ENCODE results near the gene GAB3.
A peak's percentile ranks its signal among the peaks of the same experiment; 100 is the strongest.

Gene GAB3

DNA sequence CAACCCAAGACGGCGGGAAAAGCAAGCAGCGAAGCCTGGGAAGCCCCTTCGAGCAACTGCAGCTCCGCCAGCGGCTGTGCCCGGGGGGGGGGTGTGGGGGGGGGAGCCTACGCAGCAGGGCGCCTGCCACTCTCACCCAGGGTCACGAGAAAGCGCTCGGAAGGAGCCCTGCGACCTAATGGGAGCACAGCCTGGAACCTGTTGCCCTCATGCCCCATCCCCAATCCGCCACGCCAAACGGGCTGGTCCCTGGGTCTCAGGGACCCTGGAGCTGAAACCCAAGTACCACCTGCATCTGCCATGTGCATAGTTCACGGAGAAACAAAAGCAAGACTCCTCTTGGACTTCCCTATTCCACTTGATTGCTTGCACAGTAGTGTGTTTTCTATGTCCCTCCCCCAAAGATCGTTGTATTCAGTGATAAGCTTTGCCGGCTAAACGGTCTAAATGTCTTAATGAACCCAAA, 359 bp upstream of the GAB3 start:
- Histone ChIP-seq H3K4me3 (ENCODE audit: low read depth, low read length, poor library complexity, severe bottlenecking) (peak overlapping the region; percentile 51), H3K9ac (ENCODE audit: low read length) (peak overlapping the region; percentile 49; the same call in 1 of the 2 replicates), H3K79me2 (ENCODE audit: insufficient read depth, low read length) (no peaks in the 10 kb centered on the region), H3K27me3 (ENCODE audit: insufficient read depth, low read length) (no peaks in the 10 kb centered on the region), H3F3A (ENCODE audit: insufficient read depth, low read length) (no peaks in the 10 kb centered on the region), H3K9me3 (ENCODE audit: low read length) (no peaks in the 10 kb centered on the region), H4K20me1 (ENCODE audit: insufficient read depth, low read length) (no peaks in the 10 kb centered on the region), H3K4me1 (ENCODE audit: insufficient read depth, low read length, severe bottlenecking) (peaks cover 16% of the 10 kb centered on the region), H3K27ac (ENCODE audit: low read depth, low read length, poor library complexity, severe bottlenecking) (no peak overlapping the region), H3K36me3 (ENCODE audit: insufficient read depth, low read length) (no peaks in the 10 kb centered on the region), H2AFZ (ENCODE audit: low read length) (no peak overlapping the region), H3K9me2 (ENCODE audit: low read depth, low read length) (no peaks in the 10 kb centered on the region), H3K4me2 (ENCODE audit: low read length) (peak overlapping the region; percentile 61)
- TF ChIP-seq EZH2 (IDR thresholded peaks at IDR 0.05; ENCODE audit: borderline replicate concordance, low read length): no peak
- TF ChIP-seq, protein P1, sequence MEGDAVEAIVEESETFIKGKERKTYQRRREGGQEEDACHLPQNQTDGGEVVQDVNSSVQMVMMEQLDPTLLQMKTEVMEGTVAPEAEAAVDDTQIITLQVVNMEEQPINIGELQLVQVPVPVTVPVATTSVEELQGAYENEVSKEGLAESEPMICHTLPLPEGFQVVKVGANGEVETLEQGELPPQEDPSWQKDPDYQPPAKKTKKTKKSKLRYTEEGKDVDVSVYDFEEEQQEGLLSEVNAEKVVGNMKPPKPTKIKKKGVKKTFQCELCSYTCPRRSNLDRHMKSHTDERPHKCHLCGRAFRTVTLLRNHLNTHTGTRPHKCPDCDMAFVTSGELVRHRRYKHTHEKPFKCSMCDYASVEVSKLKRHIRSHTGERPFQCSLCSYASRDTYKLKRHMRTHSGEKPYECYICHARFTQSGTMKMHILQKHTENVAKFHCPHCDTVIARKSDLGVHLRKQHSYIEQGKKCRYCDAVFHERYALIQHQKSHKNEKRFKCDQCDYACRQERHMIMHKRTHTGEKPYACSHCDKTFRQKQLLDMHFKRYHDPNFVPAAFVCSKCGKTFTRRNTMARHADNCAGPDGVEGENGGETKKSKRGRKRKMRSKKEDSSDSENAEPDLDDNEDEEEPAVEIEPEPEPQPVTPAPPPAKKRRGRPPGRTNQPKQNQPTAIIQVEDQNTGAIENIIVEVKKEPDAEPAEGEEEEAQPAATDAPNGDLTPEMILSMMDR (IDR thresholded peaks at IDR 0.05; ENCODE audit: low read length): no peak

DNA sequence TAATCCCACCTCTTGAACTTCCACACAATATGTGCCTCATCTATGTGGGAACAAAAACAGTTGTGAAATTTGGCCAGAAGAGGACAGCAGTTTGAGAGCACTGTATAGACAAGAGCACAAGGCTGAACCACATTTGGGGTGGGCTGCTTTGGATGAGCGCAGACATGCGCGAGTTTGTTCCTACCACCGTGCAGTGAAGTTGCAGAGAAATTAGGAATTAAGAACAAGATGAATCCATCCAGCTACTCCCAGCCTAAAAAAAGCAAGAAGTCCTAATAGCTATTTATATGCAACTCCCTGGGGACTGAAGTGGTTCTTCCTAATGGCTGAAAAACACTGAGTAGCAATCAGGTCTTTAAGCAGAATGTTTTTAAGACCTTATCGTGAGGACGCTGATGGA, 1.0 kb downstream of the GAB3 start:
- Histone ChIP-seq H3K27me3 (ENCODE audit: insufficient read depth, low read length) (no peaks in the 10 kb centered on the region), H3K9me3 (ENCODE audit: low read length) (no peaks in the 10 kb centered on the region), H3F3A (ENCODE audit: insufficient read depth, low read length) (no peaks in the 10 kb centered on the region), H3K27ac (ENCODE audit: low read depth, low read length, poor library complexity, severe bottlenecking) (no peak overlapping the region), H3K79me2 (ENCODE audit: insufficient read depth, low read length) (no peaks in the 10 kb centered on the region), H3K36me3 (ENCODE audit: insufficient read depth, low read length) (no peaks in the 10 kb centered on the region), H3K4me3 (ENCODE audit: low read depth, low read length, poor library complexity, severe bottlenecking) (peak overlapping the region; percentile 56), H3K9me2 (ENCODE audit: low read depth, low read length) (no peaks in the 10 kb centered on the region), H2AFZ (ENCODE audit: low read length) (no peak overlapping the region), H3K4me2 (ENCODE audit: low read length) (peak overlapping the region; percentile 60), H3K4me1 (ENCODE audit: insufficient read depth, low read length, severe bottlenecking) (peaks cover 16% of the 10 kb centered on the region), H3K9ac (ENCODE audit: low read length) (peak overlapping the region; percentile 46; the same call in 1 of the 2 replicates), H4K20me1 (ENCODE audit: insufficient read depth, low read length) (no peaks in the 10 kb centered on the region)
- TF ChIP-seq, protein P1 (IDR thresholded peaks at IDR 0.05; ENCODE audit: low read length): no peak
- no peak for TF ChIP-seq EZH2 (IDR thresholded peaks at IDR 0.05; ENCODE audit: borderline replicate concordance, low read length)

DNA sequence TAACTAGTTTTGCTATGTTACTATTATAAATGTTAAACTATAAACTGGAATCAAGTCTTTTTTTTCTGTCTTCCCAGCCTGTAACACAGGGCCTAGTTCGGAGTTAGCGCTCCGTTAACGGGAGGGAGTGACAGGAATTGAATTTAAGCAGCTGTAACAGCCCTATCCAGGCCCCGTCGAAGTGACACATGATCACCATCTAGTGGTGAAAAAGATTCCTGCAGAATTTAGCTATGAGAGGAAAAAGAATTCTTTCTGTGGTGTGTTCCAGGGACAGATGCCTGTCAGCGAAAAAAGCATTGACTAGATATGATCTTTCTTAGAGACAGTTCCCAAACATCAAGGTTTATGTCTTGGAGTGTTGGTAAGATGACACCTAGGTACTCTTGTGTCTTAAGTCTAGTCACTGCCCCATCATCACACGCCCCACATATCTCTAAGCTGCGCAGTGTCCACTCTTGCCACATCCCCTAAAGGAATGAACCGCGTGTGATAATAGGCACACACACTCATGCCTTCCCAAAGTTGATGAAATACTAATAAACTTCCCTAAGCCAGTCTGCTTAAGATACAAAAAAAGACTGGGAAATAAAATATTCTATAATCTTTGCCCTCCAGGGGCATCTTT, 2.1 kb downstream of the GAB3 start:
- no peak for TF ChIP-seq EZH2 (IDR thresholded peaks at IDR 0.05; ENCODE audit: borderline replicate concordance, low read length)
- TF ChIP-seq, protein P1 (IDR thresholded peaks at IDR 0.05; ENCODE audit: low read length): peak; percentile 60
- no peak overlapping the region for H3K4me2 ChIP-seq (ENCODE audit: low read length)
- H3K9me2 ChIP-seq (ENCODE audit: low read depth, low read length): no peaks in the 10 kb centered on the region
- H4K20me1 ChIP-seq (ENCODE audit: insufficient read depth, low read length): no peaks in the 10 kb centered on the region
- H3K4me3 ChIP-seq (ENCODE audit: low read depth, low read length, poor library complexity, severe bottlenecking): no peak overlapping the region
- H3K9me3 ChIP-seq (ENCODE audit: low read length): no peaks in the 10 kb centered on the region
- no peak overlapping the region for H2AFZ ChIP-seq (ENCODE audit: low read length)
- H3K27ac ChIP-seq (ENCODE audit: low read depth, low read length, poor library complexity, severe bottlenecking): no peak overlapping the region
- no peaks in the 10 kb centered on the region for H3F3A ChIP-seq (ENCODE audit: insufficient read depth, low read length)
- no peaks in the 10 kb centered on the region for H3K27me3 ChIP-seq (ENCODE audit: insufficient read depth, low read length)
- H3K9ac ChIP-seq (ENCODE audit: low read length): no peak overlapping the region
- H3K79me2 ChIP-seq (ENCODE audit: insufficient read depth, low read length): no peaks in the 10 kb centered on the region
- peaks cover 16% of the 10 kb centered on the region for H3K4me1 ChIP-seq (ENCODE audit: insufficient read depth, low read length, severe bottlenecking)
- H3K36me3 ChIP-seq (ENCODE audit: insufficient read depth, low read length): no peaks in the 10 kb centered on the region
